DOHH2 (cell line): Measurements from ENCODE around the gene MED12L.

Source experiments
- EZH2phosphoT487 ChIP-seq: fragments of 200-600 bp; sonication (generic); IDR thresholded peaks from 2 replicates; pipeline ENCODE4 v1.6.1; 2017; ENCODE audit warnings: borderline replicate concordance, mild to moderate bottlenecking, antibody characterized with exemption, low read length, moderate library complexity, mixed read lengths
- TF ChIP-seq, protein P1 (sequence below): fragments of 200-600 bp; sonication (generic); IDR thresholded peaks from one replicate; pipeline ENCODE4 v1.5.1; 2014; ENCODE audit warnings: antibody characterized with exemption, mild to moderate bottlenecking, low read depth, low read length; ENCODE audit not compliant: poor library complexity, severe bottlenecking

DNA sequence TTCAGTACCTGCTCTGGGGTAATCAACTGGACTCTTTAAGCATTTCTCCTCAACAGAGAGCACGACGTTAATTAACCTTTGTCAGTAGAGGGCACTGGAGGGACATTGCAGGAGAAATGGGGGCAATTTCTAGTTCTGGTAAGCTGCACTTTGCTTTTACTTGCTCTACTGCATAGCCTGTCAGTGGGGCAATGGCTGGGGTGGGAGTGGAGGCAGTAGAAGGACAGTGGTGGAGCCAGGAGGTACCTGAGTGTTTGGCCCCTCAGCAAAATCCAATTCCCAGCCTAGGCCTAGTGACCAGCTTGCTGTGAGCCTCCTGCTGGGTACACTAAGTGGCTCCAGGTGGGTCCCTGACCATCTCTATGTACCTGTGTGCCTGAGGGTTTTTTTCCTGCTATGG lies 18.3 kb upstream of the MED12L start:
- TF ChIP-seq, protein P1, sequence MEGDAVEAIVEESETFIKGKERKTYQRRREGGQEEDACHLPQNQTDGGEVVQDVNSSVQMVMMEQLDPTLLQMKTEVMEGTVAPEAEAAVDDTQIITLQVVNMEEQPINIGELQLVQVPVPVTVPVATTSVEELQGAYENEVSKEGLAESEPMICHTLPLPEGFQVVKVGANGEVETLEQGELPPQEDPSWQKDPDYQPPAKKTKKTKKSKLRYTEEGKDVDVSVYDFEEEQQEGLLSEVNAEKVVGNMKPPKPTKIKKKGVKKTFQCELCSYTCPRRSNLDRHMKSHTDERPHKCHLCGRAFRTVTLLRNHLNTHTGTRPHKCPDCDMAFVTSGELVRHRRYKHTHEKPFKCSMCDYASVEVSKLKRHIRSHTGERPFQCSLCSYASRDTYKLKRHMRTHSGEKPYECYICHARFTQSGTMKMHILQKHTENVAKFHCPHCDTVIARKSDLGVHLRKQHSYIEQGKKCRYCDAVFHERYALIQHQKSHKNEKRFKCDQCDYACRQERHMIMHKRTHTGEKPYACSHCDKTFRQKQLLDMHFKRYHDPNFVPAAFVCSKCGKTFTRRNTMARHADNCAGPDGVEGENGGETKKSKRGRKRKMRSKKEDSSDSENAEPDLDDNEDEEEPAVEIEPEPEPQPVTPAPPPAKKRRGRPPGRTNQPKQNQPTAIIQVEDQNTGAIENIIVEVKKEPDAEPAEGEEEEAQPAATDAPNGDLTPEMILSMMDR: peak; percentile 58
- no peak for TF ChIP-seq EZH2phosphoT487
